ENCODE results near the gene ZNF750.

ZNF750 gene

DNA sequence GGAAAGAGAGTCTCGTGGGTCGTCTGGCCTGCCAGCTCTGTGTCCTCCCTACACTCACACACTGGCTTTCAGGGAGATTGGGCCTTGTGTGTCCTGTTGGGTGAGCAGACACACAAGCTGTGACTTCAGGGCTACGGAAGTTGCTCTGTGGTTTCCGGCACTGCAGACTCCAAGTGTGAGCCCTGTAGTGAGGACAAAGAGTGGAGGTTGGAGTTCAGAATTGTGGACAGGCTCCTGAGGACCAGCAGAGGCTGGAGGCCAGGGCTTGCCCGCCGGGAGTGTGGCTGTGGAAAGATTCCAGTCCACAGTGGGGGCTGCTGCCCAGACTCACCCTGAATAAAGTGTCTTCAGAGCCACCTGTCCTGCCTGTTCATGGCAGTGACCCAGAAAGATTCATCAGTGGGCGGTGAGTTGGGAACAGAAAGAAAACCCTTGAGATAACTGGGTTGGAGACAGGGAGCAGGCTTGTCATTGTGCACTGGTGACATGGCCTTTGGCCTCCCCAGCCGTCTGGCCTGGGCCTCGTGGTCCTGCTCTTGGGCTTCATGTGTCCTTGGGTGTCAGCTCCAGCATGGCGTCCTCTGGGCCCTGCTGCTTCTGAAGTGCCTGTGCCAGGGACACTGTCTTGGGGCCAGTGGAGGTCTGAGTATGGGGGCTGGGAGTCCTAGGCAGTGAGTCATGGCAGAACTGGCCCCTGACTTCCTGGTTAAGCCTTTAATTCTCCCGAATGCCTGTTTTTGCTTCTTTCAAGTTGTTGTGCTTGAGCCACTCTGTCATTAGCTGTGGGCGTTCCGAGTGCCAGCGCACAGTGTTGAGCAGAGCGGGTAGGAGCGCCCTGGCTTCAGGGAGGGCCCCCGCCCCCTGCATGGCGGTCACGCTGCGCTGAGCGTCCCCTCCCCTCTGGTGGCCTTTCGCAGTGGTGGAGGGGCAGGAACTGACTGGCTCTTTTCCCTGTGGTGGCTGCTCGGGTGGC lies 19.9 kb upstream of the ZNF750 start:
- DNase-seq: no peak

DNA sequence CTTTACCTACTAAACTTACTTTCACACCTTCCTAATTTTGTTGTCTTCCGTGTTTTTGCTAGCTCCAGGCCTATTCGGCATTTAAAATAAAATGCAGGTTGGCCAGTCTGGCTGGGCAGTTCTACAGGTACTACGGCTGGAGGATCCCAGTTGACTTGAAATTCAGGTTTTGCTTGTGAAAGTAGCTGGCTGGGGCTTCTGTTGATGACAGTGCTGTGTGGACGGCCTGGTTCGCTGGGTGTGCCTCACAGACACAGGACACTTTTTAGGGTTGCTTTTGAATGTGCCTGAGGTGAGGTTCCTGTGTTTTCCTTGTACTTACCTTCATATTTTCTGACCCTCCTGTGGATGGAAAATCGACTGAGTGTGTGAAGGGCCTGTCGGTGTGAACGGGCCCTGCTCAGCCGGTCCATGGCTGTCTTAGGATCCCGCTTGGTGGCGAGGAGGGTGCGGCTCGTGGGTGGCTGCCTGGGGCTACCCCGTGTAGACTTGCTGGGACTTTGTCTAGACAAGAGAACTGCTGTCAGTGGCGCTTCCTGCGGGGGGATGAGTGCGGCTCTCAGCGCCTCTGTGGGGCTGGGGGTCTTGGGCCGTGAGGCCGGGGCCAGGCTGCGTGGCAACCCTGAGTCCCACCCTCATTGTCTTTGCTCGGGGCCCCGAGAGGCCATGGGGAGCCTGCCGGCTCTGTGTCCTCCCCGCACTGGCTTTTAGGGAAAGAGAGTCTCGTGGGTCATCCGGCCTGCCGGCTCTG lies 18.7 kb upstream of the ZNF750 start:
- no peak for DNase-seq

DNA sequence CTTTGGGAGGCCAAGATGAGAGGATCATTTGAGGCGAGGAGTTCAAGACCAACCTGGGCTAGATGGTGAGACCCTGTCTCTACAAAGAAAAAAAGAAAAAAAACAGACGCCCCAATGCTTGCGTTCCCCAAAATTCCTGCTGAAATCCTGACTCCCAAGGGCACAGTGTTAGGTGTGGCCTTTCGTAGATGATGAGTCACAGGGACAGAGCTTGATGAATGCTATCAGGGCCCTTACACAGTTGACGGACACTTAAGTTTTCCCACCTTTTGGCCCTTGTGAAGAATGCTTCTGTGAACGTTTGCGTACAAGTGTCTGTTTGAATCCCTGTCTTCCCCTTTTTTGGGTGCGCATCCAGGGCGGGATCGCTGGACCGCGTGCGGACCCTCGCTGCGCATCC lies 16.5 kb upstream of the ZNF750 start:
- DNase-seq: no peak

DNA sequence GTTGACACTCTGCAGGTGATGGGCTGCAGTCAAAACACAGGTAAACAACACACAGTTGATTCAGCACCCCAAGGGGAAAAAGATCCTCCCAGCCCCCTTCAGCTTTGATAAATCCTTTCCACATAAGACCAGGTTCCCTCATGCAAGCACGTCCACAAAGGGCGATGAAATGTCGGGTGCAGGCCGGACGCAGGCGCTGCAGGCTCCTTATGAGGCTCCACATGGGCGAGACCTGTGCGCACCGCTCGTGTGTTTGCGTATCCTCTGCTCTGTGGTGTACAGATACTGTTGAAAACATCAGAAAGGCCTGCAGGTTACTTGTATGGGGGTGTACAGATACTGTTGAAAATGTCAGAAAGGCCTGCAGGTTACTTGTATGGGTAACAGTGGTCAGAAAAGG lies 14.4 kb upstream of the ZNF750 start:
- no peak for DNase-seq

DNA sequence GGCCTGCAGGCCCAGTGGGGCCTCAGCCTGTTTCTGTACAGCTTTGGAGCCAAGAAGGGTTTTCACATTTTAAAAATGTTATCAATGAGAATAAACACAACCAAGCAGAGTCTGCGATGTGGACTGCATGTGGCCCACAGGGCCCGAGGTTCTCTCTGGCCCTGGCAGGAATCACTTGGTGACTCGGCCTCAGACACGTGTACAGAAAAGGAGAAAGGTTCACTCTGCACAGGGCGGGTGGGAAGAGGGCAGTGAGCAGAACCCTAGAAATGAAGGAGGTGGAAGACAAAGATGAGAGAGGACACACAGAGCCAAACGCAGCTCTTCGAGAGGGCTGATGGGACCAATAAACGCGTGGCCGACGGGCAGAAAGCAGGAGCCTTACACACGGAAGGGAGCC lies 11.6 kb upstream of the ZNF750 start:
- DNase-seq: no peak

DNA sequence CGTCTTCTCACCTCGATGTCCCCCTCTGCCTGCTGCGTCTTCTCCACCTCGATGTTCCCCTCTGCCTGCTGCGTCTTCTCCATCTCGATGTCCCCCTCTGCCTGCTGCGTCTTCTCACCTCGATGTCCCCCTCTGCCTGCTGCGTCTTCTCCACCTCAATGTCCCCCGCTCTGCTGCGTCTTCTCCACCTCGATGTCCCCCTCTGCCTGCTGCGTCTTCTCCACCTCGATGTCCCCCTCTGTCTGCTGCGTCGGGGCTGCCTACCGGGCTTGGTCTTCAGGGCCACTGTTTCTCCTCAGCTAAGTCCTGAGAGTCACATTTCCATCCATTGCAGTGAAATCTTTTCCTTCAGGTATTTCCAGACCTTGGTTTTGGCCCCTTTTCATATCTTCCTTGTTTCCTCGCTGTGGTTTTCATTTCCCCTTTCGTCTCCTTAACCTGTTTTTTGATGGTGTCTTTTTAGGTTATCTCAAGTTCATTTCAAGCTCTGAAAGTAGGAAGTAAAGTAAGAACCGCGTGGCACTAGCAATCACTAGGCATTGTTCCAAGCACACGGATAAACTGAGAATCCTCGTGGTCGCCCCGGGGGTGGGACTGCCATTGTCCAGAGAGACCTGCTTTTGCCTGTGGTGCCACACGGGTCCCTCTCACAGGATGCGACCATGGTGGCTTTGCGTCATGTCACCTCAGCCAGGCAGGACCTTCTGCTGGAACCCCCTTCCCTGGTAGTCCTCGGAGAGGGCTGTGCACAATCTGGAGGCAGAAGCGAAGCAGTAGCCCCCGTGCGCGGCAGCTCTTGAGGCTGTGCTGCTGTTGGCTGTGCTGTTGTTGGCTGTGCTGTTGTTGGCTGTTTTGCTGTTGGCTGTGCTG lies 9.5 kb upstream of the ZNF750 start:
- no peak for DNase-seq

DNA sequence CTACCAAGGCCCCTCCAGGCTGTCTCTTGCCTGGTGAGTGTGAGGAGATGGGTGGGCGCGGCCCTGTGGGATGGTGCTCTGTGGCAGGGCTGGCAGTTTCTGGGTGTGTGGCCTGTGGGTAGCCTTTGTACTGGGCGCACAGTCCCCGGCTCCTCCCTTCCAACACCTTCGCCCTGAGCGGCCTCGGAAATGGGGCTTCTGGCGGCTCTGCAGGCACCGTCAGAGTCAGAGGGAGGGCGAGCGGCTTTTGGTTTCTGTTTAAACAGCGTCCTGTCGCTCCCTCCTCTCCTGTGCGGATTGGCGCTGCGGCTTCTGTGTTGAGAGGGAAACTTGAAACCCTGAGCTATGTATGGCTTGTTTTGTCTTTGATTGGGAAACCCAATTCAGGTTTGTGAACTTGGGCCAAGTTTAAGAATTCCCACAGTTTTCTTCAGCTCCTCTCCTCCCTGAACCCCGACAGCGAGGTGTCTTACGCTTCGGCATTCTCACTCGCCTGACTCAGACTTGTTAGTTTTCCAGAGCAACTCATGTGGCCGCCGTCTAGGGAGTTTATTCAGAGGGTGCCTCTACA lies 8.3 kb upstream of the ZNF750 start:
- no peak for DNase-seq

DNA sequence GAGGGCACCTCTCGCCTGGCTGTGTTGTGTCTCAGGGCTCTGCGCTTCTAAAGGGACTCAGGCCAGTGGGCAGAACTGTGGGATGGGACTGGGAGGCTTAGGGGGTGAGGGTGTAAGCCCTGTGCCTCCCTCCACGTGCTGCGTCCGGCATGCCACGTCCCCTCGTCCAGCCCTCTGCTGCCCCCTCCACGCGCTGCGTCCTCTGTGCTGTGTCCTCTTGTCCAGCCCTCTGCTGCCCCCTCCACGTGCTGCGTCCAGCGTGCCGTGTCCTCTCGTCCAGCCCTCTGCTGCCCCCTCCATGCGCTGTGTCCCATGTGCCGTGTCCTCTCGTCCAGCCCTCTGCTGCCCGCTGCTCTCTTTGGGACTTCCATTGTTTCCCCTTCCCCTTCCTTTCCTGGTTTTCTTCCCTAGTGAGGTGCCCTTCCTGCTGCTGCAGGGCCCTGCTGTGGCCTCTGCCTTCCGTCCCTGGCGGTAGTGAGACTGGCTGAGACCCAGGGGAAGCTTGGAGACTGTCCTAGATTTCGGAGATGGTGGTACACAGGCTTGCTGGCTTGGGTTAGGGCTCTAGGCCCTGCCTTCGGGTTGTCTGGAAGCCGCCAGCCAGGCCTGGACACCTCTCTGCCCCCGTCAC lies 6.4 kb upstream of the ZNF750 start:
- DNase-seq: no peak

DNA sequence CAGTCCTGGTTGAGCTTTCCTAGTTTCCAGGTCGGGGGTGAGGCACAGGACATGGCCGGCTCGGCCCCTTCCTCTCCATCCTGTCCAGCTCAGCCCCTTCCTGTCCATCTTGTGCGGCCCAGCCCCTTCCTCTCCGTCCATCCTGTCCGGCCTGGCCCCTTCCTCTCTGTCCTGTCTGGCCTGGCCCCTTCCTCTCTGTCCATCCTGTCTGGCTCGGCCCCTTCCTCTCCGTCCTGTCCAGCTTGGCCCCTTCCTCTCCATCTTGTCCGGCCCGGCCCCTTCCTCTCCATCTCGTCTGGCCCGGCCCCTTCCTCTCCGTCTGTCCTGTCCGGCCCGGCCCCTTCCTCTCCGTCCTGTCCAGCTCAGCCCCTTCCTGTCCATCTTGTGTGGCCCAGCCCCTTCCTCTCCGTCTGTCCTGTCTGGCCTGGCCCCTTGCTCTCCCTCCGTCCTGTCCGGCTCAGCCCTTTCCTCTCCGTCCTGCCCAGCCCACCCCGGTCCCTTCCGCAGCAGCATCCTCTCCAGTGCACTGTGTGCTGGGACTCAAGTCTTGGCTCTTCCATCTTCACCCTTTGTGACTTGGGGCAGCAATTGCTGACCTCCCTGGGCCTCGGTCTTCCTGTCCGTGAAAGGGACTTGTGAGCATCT lies 5.5 kb upstream of the ZNF750 start:
- DNase-seq: no peak

DNA sequence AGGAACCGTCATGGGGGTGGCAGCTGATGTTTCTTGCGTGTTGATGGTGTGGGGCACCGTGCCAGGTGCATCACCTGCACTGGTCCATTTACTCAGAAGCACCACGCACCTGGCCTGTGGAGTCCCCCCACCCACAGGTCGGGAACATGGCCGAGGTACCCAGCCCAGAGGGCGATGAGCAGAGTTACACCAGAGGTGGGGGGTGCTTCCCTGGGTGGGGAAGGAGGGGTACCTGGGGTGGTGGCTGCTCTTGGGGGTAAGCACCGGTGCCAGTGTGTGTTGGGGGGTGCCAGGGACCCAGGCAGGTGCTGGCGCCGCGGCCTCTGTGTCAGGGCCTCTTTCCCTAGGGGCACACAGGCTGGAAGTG lies 5.0 kb upstream of the ZNF750 start:
- DNase-seq: no peak

DNA sequence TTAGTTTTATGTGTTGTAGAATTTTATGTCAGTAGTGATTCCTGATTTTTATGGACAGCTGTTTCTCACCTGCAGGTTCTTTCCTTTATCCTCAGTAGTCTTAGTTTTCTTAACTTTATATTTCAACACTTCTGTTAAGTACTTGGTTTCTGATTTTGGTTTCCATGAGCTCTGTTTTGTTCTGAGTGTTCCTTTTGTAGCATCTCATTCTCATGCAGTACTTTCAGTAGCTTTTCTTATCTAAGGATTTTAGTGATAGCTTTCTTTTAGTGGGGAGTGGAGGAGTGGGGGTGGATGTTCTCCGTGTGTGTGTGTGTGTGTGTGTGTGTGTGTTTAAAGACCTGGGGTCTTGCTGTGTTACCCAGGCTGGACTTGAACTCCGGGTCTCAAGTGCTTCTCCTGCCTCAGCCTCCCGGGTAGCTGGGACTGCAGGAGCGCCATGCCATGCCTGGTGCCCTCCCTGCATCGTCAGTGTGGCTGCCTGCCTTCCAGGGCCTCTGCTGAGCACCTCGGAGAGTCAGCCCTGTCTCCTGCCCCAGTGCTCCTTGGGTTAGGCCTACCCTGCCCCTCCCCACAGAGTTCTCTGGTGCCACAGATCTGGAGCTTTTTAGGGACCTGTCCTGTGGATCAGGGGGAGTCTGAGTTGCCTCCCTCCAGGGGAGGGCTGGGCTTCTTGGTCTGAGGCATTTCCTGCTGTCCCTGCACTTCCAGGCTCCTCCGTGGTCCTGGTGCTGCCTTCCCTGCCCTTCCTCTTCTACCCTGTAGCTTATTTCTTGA lies 4.3 kb upstream of the ZNF750 start:
- no peak for DNase-seq

DNA sequence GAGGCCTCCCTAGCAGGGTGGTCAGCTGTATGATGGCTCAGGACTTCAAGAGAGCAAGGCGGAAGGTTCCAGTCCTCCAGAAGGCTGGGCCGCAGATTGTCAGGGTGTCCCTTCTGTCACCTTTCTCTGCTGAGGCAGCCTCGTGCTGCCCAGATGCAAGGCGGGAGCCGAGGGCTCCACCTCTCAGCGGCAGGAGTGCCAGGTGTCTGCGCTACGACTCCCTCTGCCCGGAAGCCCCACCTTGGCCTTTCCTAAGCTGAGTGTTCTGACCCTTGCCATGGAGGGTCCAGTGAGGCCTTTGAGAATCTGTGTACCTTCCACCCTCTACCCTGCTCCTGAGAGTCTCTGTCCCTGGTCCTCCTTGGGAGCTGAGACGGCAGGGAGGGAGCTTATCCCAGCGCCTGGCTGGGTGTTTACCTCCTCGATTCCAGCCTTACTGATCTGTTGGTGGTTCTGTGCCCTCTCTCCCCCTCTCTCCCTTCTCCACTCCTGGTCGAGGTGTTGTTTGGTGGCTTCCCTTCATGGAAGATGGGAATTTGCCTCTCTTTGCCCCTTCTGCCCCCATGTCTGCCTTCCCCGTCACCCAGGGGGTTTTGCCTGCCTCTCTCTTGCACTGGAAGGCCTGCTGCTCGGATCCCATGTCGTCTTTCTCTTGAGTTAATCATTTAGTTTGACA lies 2.2 kb upstream of the ZNF750 start:
- no peak for DNase-seq

DNA sequence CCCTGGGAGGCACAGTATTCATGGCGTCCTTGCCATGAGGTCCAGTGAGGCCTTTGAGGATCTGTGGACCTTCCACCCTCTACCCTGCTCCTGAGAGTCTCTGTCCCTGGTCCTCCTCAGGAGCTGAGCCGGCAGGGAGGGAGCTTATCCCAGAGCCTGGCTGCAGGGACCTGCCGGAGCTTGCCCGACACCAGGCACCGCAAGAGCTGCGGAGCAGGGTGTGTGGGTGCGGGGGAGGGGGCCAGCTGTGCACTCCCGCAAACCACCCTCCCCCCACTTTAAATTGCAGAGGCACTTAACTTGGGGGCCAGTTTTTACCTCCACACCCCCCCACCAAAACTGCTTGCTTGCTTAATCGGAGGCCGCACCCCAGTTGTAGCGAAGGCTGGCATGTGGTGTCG lies 609 bp upstream of the ZNF750 start:
- no peak for DNase-seq

DNA sequence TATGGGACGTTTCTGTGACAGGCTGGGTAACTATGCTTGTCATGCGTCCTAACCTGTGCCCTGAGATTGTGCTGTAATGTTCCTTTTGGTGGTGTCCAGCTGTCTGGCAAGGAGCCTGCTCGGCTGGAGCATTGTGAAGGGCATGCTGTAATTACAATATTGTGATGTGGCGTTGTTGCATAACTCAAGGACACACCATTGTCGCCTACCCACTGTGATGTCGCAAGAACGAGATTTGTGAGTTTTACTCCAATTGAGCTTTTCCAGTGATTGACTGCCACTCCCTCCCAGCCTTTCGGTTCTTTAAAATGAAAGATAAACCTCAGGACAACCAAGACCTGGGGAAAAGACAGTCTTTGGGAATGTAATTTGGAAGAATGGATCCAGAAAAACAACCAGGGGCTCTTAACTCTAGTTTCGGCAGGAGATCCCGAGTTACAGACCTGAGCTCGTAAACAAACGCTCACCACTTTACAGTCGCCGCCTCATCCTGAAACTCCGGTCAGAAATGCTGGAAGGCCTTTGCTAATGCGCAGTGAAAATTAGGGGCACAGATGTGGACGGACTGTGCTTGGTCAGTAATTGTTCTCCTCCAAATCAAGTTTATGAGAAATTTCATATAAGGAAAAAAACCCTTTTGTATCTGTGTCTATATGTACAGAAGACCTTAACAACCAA lies 1.3 kb downstream of the ZNF750 start:
- no peak for DNase-seq

DNA sequence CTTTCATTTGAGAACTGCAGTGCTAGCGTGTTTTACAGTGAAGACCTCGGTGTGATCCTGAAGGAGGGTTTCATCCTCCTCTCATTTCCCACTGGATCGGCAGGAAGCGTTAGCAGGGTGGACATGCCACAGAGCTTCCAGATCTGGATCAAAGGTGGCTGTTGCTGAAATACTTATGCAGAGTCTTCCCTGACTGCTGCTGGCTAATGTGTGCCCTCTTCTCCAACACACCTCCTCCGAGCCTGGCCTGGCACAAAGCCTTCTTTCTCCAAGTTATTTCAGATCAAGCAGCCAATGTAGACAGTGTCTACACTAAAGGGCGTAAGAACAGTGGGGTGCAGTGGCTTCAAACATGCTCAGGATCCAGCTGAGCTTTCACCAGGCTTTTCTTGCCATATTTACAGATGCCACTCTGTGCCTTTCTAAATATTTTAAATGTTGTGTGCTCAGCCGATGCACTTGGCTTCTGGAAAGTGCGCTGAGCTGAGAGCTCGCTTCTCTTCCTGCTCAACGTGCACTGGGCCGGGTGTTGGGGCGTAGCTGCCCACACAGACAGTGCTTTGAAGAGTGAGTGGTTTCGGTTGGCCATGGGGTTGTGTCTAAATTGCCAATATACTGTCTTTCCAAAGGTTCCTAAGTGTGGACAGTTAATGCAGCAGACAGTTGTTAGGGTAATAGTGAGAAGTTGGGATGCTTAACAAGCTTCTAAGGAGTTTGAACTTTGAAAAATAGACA lies 2.1 kb downstream of the ZNF750 start:
- DNase-seq: no peak

DNA sequence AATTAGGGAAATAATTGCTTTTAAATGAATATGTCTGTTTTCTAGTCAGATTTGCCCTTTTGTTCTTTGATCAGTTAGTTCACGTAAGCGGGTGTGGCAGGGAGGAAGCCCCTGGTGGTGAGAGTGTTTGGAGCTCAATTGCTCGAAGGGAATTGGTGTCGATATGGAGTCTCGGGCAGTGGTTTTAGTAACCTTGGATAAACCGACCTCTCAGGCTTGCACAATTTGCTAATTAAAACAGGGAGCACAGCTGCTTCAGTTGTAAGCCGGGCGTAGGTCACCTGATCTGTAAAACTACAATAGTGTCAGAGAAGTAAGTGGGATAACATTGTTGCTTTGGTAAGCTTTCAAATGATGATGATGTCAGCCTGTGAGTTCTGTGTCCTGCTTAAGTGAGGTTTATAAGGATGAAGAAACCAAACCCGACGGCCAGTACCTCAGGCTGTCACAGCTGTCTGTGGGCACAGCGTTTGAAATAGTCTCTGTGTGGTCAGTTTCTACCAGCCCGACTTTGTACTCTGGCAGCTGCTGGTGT lies 2.9 kb downstream of the ZNF750 start:
- peak; percentile 44 for DNase-seq

DNA sequence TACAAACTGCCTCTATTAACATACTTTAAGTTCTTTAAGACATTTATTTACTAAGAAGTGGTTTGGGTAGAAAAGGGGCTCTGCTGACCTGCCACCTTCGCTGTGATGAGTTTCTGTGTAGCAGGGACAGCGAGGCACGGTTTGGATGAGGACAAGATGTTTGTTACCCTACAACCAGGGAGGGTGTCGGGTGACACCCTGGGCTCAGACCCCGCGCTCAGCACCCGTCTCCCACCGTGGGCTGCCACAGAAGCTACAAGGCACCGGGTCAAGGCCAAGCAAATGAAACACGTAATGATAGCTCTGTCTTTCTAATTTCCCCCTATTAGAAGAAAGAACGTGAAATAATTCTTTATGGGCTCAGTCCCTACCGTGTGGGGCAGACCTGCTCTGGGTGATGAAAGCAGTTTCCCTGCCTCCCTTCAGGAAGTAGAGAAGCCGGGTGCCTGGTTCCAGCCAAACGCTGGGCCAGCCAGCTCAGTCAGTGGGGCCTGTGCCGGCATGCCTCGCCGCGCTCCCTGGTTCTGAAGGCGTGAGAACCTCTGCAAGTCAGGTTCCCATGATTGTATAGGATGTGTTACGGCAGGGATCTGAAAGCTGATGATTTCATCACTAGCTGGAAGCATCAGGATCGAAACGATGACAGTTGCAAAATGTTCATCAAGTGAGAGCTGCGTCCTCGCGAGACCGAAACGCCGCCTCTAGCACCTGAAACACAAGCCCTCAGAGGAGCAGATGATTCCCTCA lies 3.9 kb downstream of the ZNF750 start:
- DNase-seq: no peak

DNA sequence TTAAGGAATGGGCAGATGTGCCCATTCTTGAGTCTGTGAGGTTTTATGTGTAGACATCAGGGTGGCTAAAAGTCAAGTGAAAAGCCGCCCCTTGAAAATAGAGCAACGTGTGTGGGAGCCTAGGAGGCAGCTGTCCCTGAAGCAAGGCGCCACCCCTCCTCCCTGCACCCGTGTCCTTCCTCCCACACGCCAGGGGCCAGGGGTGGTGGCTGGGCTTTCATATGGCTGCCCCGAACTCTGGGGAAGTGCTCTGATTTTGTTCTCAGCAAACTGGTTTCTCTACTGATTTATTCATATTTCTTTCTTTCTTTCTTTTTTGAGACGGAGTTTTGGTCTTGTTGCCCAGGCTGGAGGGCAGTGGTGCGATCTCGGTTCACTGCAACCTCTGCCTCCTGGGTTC lies 4.7 kb downstream of the ZNF750 start:
- no peak for DNase-seq
